SU-DHL-6 (cell line): ENCODE measurements around the gene GRM7.

Source experiments
- H2AFZ ChIP-seq: fragments of 200-600 bp; sonication (generic); 2 replicates; pipeline ENCODE4 v1.6.1; 2014; ENCODE audit warnings: low read depth, mild to moderate bottlenecking, moderate library complexity, mixed read lengths, antibody characterized with exemption, low read length; ENCODE audit not compliant: severe bottlenecking
- H3F3A ChIP-seq: fragments of 200-600 bp; shearing (Covaris generic); 2 replicates; pipeline ENCODE4 v1.6.0; 2016; ENCODE audit warnings: antibody characterized with exemption, mild to moderate bottlenecking; ENCODE audit not compliant: insufficient read depth
- H3K27ac ChIP-seq: fragments of 200-600 bp; sonication (generic); 2 replicates; pipeline ENCODE4 v1.5.1; 2016; ENCODE audit warnings: low read depth, mild to moderate bottlenecking, low read length, moderate library complexity, mixed read lengths
- H3K27me3 ChIP-seq: fragments of 200-600 bp; sonication (generic), shearing (Covaris generic); 2 replicates; pipeline ENCODE4 v1.6.0; 2014; ENCODE audit warnings: mild to moderate bottlenecking, low read length
- H3K36me3 ChIP-seq: fragments of 200-600 bp; sonication (generic); 2 replicates; pipeline ENCODE4 v1.6.1; 2014; ENCODE audit warnings: mild to moderate bottlenecking, low read length, mixed read lengths
- H3K4me2 ChIP-seq: fragments of 300-600, 200-600 bp; shearing (Covaris generic), sonication (generic); 2 replicates; pipeline ENCODE4 v1.6.0; 2014; ENCODE audit warnings: low read length, low read depth, mild to moderate bottlenecking; ENCODE audit not compliant: poor library complexity, severe bottlenecking
- H3K4me3 ChIP-seq: fragments of 200-600 bp; sonication (generic); 2 replicates; pipeline ENCODE4 v1.5.1; 2014; ENCODE audit warnings: antibody characterized with exemption, low read length, mild to moderate bottlenecking, mixed read lengths; ENCODE audit not compliant: insufficient read depth, poor library complexity, severe bottlenecking
- H3K79me2 ChIP-seq: fragments of 200-600 bp; sonication (generic); 2 replicates; pipeline ENCODE4 v1.6.1; 2014; ENCODE audit warnings: mild to moderate bottlenecking, low read length, moderate library complexity; ENCODE audit not compliant: insufficient read depth
- H3K9ac ChIP-seq: fragments of 200-600 bp; sonication (generic); 2 replicates; pipeline ENCODE4 v1.7.0; 2014; ENCODE audit warnings: mild to moderate bottlenecking, low read length
- H3K9me2 ChIP-seq: fragments of 200-600 bp; sonication (generic); replicated peaks from 2 replicates; pipeline ENCODE4 v1.6.1; 2014; ENCODE audit warnings: low read length; ENCODE audit not compliant: insufficient read depth
- H3K9me3 ChIP-seq: fragments of 200-600 bp; sonication (generic); 2 replicates; pipeline ENCODE4 v1.6.1; 2014; ENCODE audit warnings: low read length, mixed read lengths; ENCODE audit not compliant: insufficient read depth
- H4K20me1 ChIP-seq: fragments of 200-600 bp; sonication (generic); 2 replicates; pipeline ENCODE4 v1.6.1; 2014; ENCODE audit warnings: low read depth, mild to moderate bottlenecking, antibody characterized with exemption, low read length, moderate library complexity, mixed read lengths
- EZH2phosphoT487 ChIP-seq: fragments of 200-600 bp; sonication (generic), shearing (Covaris generic); conservative IDR thresholded peaks from 2 replicates; pipeline ENCODE4 v1.6.1; 2018; ENCODE audit warnings: mild to moderate bottlenecking, antibody characterized with exemption, low read length, moderate library complexity, mixed read lengths
- TF ChIP-seq, protein P1 (sequence below): fragments of 200-600 bp; sonication (generic); IDR thresholded peaks from one replicate; pipeline ENCODE4 v1.5.1; 2017; ENCODE audit warnings: antibody characterized with exemption, mild to moderate bottlenecking, low read length, moderate library complexity; ENCODE audit not compliant: insufficient read depth, poor library complexity, severe bottlenecking

GRM7 gene

GRCh38 chr3:7000501-7000900, 139.6 kb downstream of the GRM7 start:
- Histone ChIP-seq H3K9ac (no peak overlapping the region), H3K4me2 (no peak overlapping the region), H3K4me3 (no peak overlapping the region), H3K27me3 (no peaks in the 10 kb centered on the region), H3F3A (no peaks in the 10 kb centered on the region), H3K36me3 (no peaks in the 10 kb centered on the region), H3K9me3 (no peaks in the 10 kb centered on the region), H4K20me1 (no peaks in the 10 kb centered on the region), H3K79me2 (no peaks in the 10 kb centered on the region), H3K9me2 (no peaks in the 10 kb centered on the region), H3K27ac (no peak overlapping the region), H2AFZ (no peak overlapping the region)
- TF ChIP-seq, protein P1, sequence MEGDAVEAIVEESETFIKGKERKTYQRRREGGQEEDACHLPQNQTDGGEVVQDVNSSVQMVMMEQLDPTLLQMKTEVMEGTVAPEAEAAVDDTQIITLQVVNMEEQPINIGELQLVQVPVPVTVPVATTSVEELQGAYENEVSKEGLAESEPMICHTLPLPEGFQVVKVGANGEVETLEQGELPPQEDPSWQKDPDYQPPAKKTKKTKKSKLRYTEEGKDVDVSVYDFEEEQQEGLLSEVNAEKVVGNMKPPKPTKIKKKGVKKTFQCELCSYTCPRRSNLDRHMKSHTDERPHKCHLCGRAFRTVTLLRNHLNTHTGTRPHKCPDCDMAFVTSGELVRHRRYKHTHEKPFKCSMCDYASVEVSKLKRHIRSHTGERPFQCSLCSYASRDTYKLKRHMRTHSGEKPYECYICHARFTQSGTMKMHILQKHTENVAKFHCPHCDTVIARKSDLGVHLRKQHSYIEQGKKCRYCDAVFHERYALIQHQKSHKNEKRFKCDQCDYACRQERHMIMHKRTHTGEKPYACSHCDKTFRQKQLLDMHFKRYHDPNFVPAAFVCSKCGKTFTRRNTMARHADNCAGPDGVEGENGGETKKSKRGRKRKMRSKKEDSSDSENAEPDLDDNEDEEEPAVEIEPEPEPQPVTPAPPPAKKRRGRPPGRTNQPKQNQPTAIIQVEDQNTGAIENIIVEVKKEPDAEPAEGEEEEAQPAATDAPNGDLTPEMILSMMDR, result no peak
- TF ChIP-seq EZH2phosphoT487, result no peak

DNA sequence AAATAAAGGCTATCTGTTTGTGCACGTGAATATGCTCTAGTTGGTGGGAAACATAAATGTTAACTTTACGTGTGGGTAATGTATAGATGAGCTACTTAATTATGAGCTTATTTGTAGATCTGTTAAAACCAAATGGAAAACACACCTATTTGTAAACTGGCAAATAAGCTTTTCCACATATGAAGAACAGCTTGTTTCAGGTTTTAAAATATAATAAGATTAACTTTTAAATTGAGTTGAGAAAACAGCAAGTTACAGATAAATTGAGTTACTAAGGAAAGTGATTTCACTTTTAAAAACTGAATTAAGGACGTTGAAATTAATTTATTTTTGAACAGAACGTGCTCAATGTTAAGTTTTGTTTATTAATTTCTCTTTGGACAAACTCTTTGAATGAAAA, 140.5 kb downstream of the GRM7 start:
- Histone ChIP-seq H3K4me3 (no peak overlapping the region), H3K79me2 (no peaks in the 10 kb centered on the region), H3K36me3 (no peaks in the 10 kb centered on the region), H4K20me1 (no peaks in the 10 kb centered on the region), H2AFZ (no peak overlapping the region), H3K4me2 (no peak overlapping the region), H3K27me3 (no peaks in the 10 kb centered on the region), H3K27ac (no peak overlapping the region), H3K9me3 (no peaks in the 10 kb centered on the region), H3K9ac (no peak overlapping the region), H3F3A (no peaks in the 10 kb centered on the region), H3K9me2 (no peaks in the 10 kb centered on the region)
- TF ChIP-seq EZH2phosphoT487, result no peak
- TF ChIP-seq, protein P1, result no peak

GRCh38 chr3:7015683-7016440, 154.9 kb downstream of the GRM7 start:
- no peaks in the 10 kb centered on the region for H3K27me3 ChIP-seq
- H2AFZ ChIP-seq, result no peak overlapping the region
- H3K9ac ChIP-seq, result no peak overlapping the region
- no peaks in the 10 kb centered on the region for H3F3A ChIP-seq
- H3K27ac ChIP-seq, result no peak overlapping the region
- H3K4me2 ChIP-seq, result no peak overlapping the region
- no peaks in the 10 kb centered on the region for H4K20me1 ChIP-seq
- no peak for TF ChIP-seq EZH2phosphoT487
- TF ChIP-seq, protein P1, result no peak
- no peaks in the 10 kb centered on the region for H3K9me2 ChIP-seq
- H3K9me3 ChIP-seq, result no peaks in the 10 kb centered on the region
- no peaks in the 10 kb centered on the region for H3K36me3 ChIP-seq
- no peak overlapping the region for H3K4me3 ChIP-seq
- H3K79me2 ChIP-seq, result no peaks in the 10 kb centered on the region
